Measurements from ENCODE around the gene APOL2. TPM values are rescaled to one million over a fixed set of nuclear protein-coding genes. Genes with fewer than 3 reads are reported as not detected.
"Not testable (repeated sequence)": the region's sequence is repeated elsewhere in the genome, so short reads cannot be mapped to it uniquely, and the experiment has no call there.

The APOL2 gene
- total RNA-seq, 1 donor from 2014 or later = 67.0 TPM

DNA sequence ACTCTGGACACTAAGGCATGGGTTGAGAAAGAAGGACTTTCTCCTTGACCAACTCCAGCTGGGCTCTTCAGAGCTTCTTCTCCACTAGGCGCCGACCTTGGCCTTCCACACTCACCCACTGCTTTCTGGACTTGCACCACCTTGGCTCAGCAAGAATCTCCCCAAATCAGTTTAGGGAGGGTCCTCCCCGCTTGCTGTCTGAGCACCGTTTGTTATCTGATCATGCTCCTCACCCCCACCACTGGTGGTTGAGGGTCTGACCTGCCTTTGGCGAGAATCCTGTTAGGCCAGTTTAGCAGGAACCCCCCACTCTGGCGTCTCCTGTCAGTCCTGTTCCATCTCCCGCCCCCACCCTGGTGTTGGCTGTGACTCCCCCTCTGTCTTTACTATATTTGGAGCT lies 10.4 kb downstream of the APOL2 start:
- DNase-seq (ENCODE audit: missing footprints) = no peak
- intact Hi-C loops (cut with DNase I) = no loop called here
- no peak for ATAC-seq

DNA sequence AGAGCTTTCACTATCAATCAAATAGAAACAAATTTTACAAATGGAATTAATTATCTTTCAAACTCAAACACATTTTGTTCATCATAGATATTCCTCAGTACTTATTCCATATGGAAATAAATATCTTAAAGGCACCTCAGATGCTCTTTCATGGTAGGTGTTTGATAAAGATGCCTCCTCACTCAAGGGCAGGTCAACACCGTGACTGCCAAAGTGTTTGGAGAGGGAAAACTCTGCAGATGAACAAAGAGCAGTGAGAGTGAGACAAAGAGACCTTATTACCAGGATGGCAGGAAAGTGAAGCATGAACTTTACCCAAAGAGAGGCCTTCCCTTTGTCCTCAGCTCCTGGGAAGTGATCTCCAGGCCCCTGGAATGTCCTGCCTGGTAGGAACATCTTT lies 11.0 kb downstream of the APOL2 start:
- DNase-seq (ENCODE audit: missing footprints); intact Hi-C loops (cut with DNase I); ATAC-seq: not testable (repeated sequence)

DNA sequence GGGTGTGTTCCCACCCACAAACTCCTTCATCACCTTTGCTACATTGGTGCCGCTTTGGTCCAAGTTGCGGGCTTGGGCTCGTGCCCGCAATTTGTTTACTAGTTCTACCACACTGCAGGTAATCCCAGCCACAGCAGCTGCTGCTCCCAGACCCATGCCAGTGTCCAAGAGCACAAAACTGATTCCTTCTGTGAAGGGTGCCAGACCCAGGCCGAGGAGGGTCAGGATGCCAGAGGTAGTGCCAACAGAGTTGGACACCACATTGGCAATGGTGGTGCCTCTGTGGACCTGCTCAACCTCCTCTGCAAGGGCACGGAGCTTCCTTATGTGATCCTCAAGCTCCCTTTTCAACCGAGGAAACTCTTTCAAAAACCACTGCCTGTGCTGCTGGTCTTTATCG lies 11.5 kb downstream of the APOL2 start:
- DNase-seq (ENCODE audit: missing footprints) (no peak), ATAC-seq (no peak)
- intact Hi-C loops (cut with DNase I) = no loop called here

DNA sequence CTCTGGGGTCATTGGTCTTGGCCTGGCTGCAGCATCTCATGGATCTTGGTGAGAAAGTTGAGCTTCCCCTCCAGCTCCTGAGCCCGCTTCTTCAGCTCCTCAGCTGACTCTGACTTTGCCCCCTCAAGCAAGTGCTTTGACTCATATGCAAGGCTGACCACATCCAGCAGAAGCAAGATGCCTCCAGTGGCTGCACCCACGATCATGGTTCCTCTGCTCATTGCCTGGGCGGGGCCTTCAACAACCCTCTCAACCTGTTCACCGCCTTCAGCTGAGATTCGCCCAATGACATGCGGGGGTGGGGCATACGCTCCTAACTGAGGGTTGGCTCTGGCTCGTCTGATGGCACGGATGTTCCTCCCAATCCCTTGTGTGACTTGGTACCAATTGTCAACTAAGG lies 11.9 kb downstream of the APOL2 start:
- ATAC-seq (no peak), DNase-seq (ENCODE audit: missing footprints) (no peak)
- intact Hi-C loops (cut with DNase I) = no loop called here

DNA sequence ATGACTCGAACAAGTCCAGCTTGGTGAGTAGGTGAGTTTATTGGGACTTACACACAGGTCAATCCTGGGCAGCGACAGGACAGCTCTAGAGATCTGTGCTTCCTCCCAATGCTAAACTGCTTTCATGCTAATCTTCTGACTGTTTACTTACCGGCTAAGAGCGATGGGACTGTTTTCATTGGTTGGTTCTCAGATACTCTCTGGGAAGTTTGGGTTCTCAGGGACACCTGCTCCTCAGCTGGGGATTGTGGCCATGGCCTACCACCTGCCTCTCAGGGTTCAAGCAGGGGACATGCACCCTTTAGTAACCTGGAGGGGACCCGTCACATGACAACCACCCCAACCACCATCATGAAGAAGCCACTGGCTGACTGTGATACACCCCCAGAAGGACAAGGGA lies 13.1 kb downstream of the APOL2 start:
- intact Hi-C loops (cut with DNase I) = no loop called here
- ATAC-seq (no peak), DNase-seq (ENCODE audit: missing footprints) (no peak)

DNA sequence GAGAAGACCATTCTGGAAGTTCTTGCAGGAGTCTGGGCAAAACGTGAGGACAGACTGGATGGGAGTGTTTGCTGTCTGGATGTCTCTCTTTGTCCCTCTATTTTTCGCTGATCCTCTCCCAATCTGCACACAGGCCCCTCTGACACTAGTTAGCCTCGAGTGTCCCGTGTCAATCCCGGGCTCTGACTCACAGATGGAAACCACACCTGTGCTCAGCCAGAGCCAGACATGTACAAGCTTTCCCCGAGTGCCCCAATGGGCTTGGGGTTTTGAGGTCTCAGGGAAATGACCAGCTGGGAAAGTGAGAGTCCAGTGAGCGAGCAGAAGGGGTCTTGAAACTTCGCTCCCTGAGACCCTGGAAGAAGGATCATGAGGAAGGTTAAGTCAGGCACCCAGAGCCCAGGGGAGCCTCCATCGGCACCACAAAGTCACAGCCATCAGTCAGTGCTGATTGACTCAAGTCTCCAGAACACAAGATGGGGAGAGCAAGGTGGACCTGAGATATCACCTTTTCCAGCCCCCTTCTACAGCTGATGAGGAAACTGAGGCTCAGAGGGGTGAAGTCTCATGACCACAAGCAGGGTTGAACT lies 13.9 kb downstream of the APOL2 start:
- ATAC-seq = no peak
- no peak for DNase-seq (ENCODE audit: missing footprints)
- intact Hi-C loops (cut with DNase I) = no loop called here

DNA sequence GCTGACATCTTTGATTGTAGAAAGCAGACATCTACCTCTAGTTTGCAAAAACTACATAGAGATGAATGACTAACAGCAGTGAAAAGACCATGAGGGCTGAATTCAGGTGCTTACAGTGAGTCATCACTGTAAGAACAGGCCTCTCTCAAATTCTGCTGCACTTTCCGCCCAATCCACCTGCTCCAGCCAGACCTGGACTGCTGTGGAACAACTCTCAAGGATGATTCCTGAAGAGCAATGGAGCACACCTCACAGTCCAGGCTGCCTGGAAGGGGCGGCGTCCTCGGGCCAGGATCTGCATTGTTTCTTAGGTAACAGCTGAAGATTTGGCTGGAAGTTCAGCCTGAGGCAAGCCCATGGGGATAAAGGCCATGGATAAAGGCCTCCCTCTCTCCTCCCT lies 15.1 kb downstream of the APOL2 start:
- DNase-seq (ENCODE audit: missing footprints) (no peak), ATAC-seq (no peak)
- intact Hi-C loops (cut with DNase I) = no loop called here

DNA sequence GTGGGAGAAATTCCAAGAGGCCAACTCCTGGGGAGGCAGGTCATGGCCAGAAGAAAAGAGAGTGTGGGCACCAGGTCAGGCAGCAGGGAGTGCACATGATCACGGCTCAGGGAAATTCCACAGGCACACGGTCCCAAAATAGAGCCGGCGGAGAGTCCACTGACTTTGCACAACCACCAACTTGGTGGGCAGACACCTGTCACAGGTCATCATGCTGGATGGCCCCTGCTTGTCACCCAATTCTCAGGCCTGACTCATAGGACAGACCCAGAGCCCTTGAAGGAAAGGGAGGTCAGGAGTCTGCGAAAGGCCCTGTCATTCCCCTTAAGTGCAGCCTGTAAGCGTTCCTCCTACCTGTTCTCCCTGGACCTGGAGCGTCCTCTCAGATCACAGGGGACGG lies 15.8 kb downstream of the APOL2 start:
- intact Hi-C loops (cut with DNase I) = loop anchor here (2.0 kb wide), 1 partner anchor 21 kb away; no protein-coding TSS in a partner anchor
- DNase-seq (ENCODE audit: missing footprints) (no peak), ATAC-seq (peak; percentile 33)

DNA sequence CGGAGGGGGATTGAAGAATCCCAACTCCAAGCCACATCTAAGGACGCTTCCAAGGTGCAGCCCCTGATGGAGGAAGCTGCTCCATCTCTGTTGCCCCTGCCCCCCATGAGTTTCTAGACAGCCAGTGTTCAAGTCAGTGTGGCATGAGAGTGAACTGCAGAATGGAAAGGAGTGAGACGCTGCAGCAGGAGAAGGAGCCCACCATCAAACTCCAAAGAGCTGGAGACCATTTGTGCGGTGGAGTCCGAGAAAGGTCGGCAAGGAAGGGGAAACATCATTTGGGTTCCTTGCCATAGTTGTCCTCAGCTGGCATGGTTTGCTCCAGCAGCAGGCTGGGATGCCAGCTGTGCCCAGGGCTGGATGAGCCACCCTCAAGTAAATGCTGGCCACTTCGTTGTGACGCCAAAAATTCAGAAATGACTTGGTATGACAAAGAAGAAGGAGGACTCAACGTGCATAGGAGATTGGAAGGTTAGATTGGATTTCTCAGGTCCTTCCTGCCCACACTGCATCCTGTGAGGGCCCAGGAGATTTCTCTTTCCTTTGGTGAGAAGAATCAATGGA lies 16.4 kb downstream of the APOL2 start:
- DNase-seq (ENCODE audit: missing footprints) = no peak
- intact Hi-C loops (cut with DNase I) = loop anchor here (2.0 kb wide), 1 partner anchor 22 kb away; no protein-coding TSS in a partner anchor
- no peak for ATAC-seq

DNA sequence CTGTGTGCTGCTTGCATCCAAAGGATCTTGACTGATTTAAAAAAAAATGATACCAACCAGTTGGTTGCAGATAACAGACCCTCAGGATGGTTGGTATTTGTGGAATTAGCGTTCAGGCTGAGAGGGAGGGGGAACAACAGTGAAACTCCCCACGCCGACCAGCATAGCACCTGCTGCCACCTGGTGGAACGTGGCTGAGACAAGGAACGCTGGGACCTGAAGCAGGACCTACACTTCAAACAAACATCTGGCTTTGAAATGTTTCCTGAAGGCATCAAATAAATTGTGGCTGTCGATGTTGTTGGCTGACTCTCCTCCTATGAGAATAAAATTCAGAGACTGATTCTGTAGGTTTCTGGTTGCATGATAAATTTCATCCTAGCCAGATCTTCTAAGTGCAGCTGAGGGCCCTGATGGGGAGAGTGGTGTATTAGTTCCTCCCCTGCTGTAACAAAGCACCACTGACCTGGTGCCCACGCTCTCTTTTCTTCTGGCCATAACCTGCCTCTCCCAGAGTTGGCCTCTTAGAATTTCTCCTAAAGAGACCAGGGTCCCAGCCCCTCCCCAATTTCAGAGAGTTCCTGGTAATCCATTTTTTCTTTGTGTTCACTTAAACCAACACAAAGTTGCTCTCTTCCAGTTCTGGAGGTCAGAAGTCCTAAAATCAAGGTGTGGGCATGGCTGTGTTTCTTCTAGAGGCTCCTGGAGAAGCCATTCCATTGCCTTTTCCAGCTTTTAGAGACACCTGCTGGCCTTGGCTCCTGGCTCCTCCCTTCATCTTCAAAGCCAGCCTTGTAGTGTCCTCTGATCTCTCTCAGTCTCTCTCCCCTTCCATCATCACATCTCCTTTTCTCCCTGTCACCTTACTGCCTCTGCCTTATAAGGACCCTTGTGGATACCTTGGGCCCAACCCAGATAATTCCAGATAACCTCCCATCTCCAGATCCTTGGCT lies 17.3 kb downstream of the APOL2 start:
- intact Hi-C loops (cut with DNase I) = loop anchor here (2.0 kb wide), 1 partner anchor 23 kb away; no protein-coding TSS in a partner anchor
- DNase-seq (ENCODE audit: missing footprints) (no peak), ATAC-seq (peak; percentile 63)

DNA sequence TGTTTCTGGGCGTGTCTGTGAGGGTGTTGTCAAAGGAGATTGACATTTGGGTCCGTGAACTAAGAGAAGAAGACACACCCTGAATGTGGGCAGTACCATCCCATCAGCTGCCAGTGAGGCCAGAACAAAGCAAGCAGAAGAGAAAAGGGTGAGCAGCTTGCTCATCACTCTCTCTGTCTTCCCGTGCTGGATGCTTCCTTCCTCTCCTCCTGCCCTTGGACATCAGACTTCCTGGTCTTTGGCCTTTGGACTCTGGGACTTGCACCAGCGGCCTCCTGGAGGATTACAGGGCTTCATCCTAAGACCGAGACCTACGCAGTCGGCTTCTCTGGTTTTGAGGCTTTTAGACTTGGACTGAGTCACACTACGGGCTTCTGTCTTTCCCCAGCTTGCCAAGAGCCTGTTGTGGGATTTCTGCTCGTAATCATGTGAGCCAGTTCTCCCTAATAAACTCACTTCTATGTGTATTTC lies 18.8 kb downstream of the APOL2 start:
- intact Hi-C loops (cut with DNase I) = no loop called here
- DNase-seq (ENCODE audit: missing footprints) (no peak), ATAC-seq (peak; percentile 58)

DNA sequence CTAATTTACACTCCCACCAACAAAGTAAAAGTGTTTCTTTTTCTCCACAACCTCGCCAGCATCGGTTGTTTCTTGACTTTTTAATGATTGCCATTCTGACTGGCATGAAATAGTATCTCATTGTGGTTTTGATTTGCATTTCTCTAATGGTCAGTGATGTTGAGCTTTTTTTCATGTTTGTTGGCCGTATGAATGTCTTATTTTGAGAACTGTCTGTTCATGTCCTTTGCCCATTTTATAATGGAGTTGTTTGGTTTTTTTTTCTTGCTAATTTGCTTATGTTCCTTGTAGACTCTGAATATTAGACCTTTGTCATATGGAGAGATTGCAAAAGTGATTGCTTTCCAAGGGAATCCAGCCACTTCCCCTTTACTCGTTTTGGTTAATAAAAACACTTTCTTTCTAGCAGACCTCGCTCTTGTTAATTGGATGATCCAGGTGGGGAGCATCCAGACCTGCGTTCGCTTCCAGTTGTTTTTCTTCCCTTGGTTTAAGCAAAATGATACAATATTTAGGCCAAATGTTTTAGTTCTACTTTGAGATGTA lies 20.6 kb downstream of the APOL2 start:
- intact Hi-C loops (cut with DNase I) = no loop called here
- no peak for DNase-seq (ENCODE audit: missing footprints)
- no peak for ATAC-seq

DNA sequence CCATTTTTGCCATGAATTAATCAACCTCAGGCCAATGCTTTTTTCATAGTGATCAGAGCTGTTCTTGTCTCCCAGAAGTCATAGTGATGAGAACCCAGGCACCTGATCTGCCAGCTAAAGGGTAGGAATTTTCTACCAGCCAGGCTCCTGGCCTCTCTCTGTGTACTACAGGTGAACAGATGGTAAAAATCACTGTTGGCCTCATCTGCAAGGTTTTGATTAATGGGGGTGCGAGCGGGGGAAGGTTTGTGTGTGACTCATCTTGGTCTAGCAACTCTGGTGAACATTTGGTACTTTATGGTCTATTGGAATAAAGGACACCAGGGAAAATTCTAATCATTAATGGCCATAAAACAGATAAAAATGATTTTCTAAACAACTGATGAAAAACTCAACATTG lies 23.3 kb downstream of the APOL2 start:
- ATAC-seq (no peak), DNase-seq (ENCODE audit: missing footprints) (no peak)
- intact Hi-C loops (cut with DNase I) = no loop called here

DNA sequence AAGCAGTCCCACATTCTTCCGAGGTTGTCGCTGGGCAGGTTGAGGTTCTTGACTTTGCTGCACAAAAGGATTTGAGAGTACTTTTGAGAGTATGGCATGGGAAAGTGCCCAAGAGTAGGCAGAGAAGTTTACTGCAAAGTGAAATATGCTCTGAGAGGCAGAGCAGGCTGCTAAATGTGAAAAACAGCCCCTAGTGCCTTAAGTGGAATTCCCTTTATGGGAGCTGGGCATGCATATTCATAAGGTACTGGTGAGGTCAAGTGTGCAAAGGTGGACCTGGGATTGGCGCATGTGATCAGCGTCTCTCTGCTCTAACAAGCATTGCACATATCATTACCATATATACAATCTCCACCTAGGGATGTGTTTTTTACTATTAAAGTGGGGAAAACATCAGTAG lies 25.7 kb downstream of the APOL2 start:
- intact Hi-C loops (cut with DNase I) = no loop called here
- DNase-seq (ENCODE audit: missing footprints) (no peak), ATAC-seq (no peak)

DNA sequence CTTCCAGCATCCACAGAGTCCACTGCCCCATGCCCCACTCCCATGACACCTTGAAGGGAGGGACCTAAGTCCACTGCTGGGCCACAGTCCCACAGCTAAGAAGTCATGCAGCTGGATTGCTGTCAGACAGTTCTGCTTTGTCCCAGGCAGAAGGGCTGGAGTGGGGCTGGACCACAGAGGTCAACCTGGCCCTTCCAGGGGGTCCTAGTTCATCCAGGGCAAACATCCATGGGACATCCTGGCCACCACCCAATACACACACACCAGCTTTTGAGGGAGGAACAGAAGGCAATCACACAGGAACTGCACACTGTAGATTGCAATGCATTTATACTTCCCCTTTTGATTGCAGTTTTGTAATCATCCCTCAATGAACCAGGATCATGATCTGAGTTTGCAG lies 26.4 kb downstream of the APOL2 start:
- DNase-seq (ENCODE audit: missing footprints) = no peak
- intact Hi-C loops (cut with DNase I) = no loop called here
- ATAC-seq = no peak

DNA sequence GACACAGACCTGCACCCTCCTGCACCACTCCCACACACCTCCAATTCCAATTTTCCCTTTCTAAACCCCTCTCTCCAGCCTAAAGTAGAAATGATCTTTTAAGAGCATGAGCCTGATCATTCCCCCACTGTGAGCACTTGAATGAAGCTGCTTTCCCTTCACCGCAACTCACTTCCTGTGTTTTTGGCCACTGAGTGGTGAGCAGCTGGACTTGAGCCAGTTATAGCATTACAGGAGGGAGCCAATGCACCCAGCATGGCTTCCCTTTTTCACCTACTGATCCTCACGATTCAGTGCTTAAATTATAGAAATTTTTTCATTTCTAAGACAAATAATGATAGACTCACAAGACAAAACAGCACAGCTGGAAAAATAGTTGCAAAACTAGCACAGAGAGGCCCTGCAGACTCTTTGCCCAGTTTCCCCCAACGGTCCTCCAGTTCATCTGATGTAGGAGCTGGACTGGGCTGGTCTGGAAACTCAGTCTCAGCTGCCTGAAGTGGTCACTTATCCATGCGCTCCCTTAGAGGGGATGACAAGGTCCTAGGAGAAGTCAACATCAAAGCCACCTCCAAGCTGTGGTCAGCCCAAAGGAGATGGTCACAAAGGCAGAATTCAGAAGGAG lies 28.0 kb downstream of the APOL2 start:
- ATAC-seq (no peak), DNase-seq (ENCODE audit: missing footprints) (no peak)
- intact Hi-C loops (cut with DNase I) = no loop called here

DNA sequence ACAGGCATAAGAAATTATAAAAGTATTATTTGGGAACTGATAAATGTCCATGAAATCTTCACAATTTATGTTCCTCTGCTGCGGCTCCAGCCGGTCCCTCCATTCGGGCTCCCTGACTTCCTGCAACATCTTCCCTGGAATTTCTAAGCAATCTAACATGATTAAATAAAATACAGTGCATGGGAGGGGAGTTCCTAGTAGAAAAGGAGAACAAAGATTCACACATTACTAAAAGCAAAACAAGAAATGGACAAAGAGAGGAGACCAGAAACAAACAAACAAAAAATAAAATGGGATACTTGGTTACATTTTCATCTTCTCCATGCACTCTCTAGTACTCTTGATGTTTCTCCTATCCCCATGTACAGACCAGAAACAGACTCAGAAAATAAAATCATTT lies 29.1 kb downstream of the APOL2 start:
- DNase-seq (ENCODE audit: missing footprints) = no peak

DNA sequence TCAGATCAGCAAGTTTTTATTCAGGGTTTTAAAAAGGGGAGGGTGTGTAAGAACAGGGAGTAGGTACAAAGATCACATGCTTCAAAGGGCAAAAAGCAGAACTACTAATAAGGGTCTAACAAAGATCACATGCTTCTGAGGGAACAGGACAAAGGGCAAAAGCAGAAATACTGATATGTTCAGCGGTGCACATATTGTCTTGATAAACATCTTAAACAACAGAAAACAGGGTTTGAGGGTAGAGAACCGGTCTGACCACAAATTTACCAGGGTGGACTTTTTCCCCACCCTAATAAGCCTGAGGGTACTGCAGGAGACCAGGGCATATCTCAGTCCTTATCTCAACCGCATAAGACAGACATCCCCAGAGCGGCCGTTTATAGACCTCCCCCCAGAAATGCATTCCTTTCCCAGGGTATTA lies 29.8 kb downstream of the APOL2 start:
- ATAC-seq; DNase-seq (ENCODE audit: missing footprints); intact Hi-C loops (cut with DNase I): not testable (repeated sequence)

More for the DNA sequence above, 29.1 kb downstream of the APOL2 start:
- intact Hi-C loops (cut with DNase I) = no loop called here
- ATAC-seq = no peak

DNA sequence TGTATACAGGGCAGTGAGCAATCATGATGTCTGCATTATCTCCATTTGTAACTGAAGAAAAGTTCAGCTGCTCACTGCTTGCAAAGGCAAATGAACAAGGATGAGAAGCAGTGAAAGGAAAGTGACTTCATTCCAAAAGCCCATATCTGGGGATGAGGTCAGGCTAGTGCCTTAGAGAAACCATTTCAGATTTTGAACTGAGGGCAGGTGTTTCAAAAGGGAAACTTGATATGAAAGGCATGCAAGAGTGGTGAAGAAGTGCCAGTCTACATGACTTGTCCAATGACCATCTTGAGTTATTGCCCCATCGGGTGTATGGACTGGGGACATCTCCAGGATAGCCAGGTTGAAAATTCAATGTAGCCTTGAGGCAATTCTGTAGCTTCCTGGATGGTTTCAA lies 30.4 kb downstream of the APOL2 start:
- intact Hi-C loops (cut with DNase I) = no loop called here
- DNase-seq (ENCODE audit: missing footprints) (no peak), ATAC-seq (no peak)
